Stomach smooth muscle (tissue), 2 donors: ENCODE data around the gene ZBED5.
"Not testable (repeated sequence)": the region's sequence is repeated elsewhere in the genome, so short reads cannot be mapped to it uniquely, and the experiment has no call there.

Experiments
- H3K27ac ChIP-seq: one replicate; pipeline ENCODE4 v1.7.0; 2013; ENCODE audit warnings: mild to moderate bottlenecking, low read length, inconsistent platforms
- H3K27me3 ChIP-seq, 2 donors: one replicate each; pipeline ENCODE4 v1.7.0; 2013; ENCODE audit warnings: low read length in 2 of 2; ENCODE audit not compliant: insufficient read depth in 2 of 2, control insufficient read depth in 1 of 2
- H3K36me3 ChIP-seq, 2 donors: one replicate each; pipeline ENCODE4 v1.7.0; 2013; ENCODE audit warnings: low read length in 2 of 2; ENCODE audit not compliant: control insufficient read depth in 2 of 2, insufficient read depth in 2 of 2
- H3K4me1 ChIP-seq: one replicate; pipeline ENCODE4 v1.7.0; 2013; ENCODE audit warnings: low read length; ENCODE audit not compliant: control insufficient read depth, insufficient read depth
- H3K4me3 ChIP-seq, 2 donors: one replicate each; pipeline ENCODE4 v1.7.0; 2013; ENCODE audit warnings: low read length in 2 of 2
- H3K9ac ChIP-seq, 2 donors: one replicate each; pipeline ENCODE4 v1.7.0; 2013; ENCODE audit warnings: low read length in 2 of 2, mild to moderate bottlenecking in 1 of 2
- H3K9me3 ChIP-seq, 2 donors: one replicate each; pipeline ENCODE4 v1.7.0; 2013; ENCODE audit warnings: low read length in 2 of 2; ENCODE audit not compliant: control insufficient read depth in 2 of 2
- donor health status: healthy.
- donor health status: Pancreatic carcinoma.

The ZBED5 gene

GRCh38 chr11:10838083-10838482 lies 19.8 kb downstream of the ZBED5 start:
- Histone ChIP-seq H3K27ac (no peak overlapping the region), H3K27me3 (no peaks in the 10 kb centered on the region), H3K4me3 (no peak overlapping the region), H3K9me3 (no peaks in the 10 kb centered on the region), H3K9ac (no peak overlapping the region), H3K4me1 (no peaks in the 10 kb centered on the region), H3K36me3 (no peaks in the 10 kb centered on the region)

GRCh38 chr11:10836884-10837283 lies 21.0 kb downstream of the ZBED5 start:
- not testable (repeated sequence) for H3K36me3 ChIP-seq, H3K9ac ChIP-seq, H3K4me1 ChIP-seq, H3K27me3 ChIP-seq, H3K4me3 ChIP-seq, H3K9me3 ChIP-seq, H3K27ac ChIP-seq

GRCh38 chr11:10829139-10829538 lies 28.7 kb downstream of the ZBED5 start:
- Histone ChIP-seq H3K4me3 (no peak overlapping the region), H3K27ac (no peak overlapping the region), H3K9me3 (no peaks in the 10 kb centered on the region), H3K9ac (no peak overlapping the region), H3K4me1 (no peaks in the 10 kb centered on the region), H3K27me3 (no peaks in the 10 kb centered on the region), H3K36me3 (no peaks in the 10 kb centered on the region)

GRCh38 chr11:10828402-10828801 lies 29.5 kb downstream of the ZBED5 start:
- Histone ChIP-seq H3K27me3 (no peaks in the 10 kb centered on the region), H3K4me3 (no peak overlapping the region), H3K9ac (no peak overlapping the region), H3K9me3 (no peaks in the 10 kb centered on the region), H3K4me1 (no peaks in the 10 kb centered on the region), H3K27ac (no peak overlapping the region), H3K36me3 (no peaks in the 10 kb centered on the region)

GRCh38 chr11:10824888-10825287 lies 33.0 kb downstream of the ZBED5 start:
- Histone ChIP-seq H3K9ac (no peak overlapping the region), H3K27ac (no peak overlapping the region), H3K4me3 (no peak overlapping the region), H3K9me3 (no peaks in the 10 kb centered on the region), H3K27me3 (no peaks in the 10 kb centered on the region), H3K36me3 (no peaks in the 10 kb centered on the region), H3K4me1 (no peaks in the 10 kb centered on the region)

GRCh38 chr11:10823152-10823579 lies 34.7 kb downstream of the ZBED5 start:
- no peaks in the 10 kb centered on the region for H3K27me3 ChIP-seq
- H3K27ac ChIP-seq = no peak overlapping the region
- H3K4me3 ChIP-seq = no peak overlapping the region
- no peaks in the 10 kb centered on the region for H3K36me3 ChIP-seq
- H3K9me3 ChIP-seq = no peaks in the 10 kb centered on the region
- H3K4me1 ChIP-seq = no peaks in the 10 kb centered on the region
- no peak overlapping the region for H3K9ac ChIP-seq

GRCh38 chr11:10822491-10822890 lies 35.4 kb downstream of the ZBED5 start:
- H3K27me3 ChIP-seq, H3K9ac ChIP-seq, H3K4me3 ChIP-seq, H3K36me3 ChIP-seq, H3K4me1 ChIP-seq, H3K27ac ChIP-seq, H3K9me3 ChIP-seq: not testable (repeated sequence)

- Histone ChIP-seq H3K9me3 (no peaks in the 10 kb centered on the region), H3K9ac (no peak overlapping the region), H3K4me1 (no peaks in the 10 kb centered on the region), H3K27ac (no peak overlapping the region), H3K27me3 (no peaks in the 10 kb centered on the region), H3K4me3 (no peak overlapping the region), H3K36me3 (no peaks in the 10 kb centered on the region)
Observed at GRCh38 chr11:10818594-10818993, 39.3 kb downstream of the ZBED5 start.

GRCh38 chr11:10813945-10814344 lies 43.9 kb downstream of the ZBED5 start:
- H3K9me3 ChIP-seq = no peaks in the 10 kb centered on the region
- H3K9ac ChIP-seq = no peak overlapping the region
- H3K36me3 ChIP-seq = no peaks in the 10 kb centered on the region
- no peak overlapping the region for H3K27ac ChIP-seq
- no peak overlapping the region for H3K4me3 ChIP-seq
- H3K27me3 ChIP-seq = no peaks in the 10 kb centered on the region
- H3K4me1 ChIP-seq = no peaks in the 10 kb centered on the region

GRCh38 chr11:10809373-10810160 lies 48.3 kb downstream of the ZBED5 start:
- Histone ChIP-seq H3K27ac (peak overlapping the region; percentile 96), H3K9me3 (no peaks in the 10 kb centered on the region)

GRCh38 chr11:10808553-10809372 lies 49.1 kb downstream of the ZBED5 start, which contains the start of gene EIF4G2:
EIF4G2 (minus strand) TSS chr11:10808926.
- Histone ChIP-seq H3K9me3 (no peaks in the 10 kb centered on the region), H3K27ac (peak within 1 kb of the TSS; percentile 96), H3K4me1 (peaks cover 16% of the 10 kb centered on the region), H3K4me3 (peak within 1 kb of the TSS; percentile 98 to 99), H3K9ac (peak within 1 kb of the TSS; percentile 96 to 99), H3K27me3 (no peaks in the 10 kb centered on the region), H3K36me3 (peaks cover 23 to 31% of the 10 kb centered on the region in 2 donors)

More at GRCh38 chr11:10809373-10810160, 48.3 kb downstream of the ZBED5 start:
- Histone ChIP-seq H3K9ac (peak overlapping the region; percentile 93 to 94), H3K4me1 (peaks cover 16% of the 10 kb centered on the region), H3K27me3 (no peaks in the 10 kb centered on the region), H3K4me3 (peak overlapping the region; percentile 89 to 99), H3K36me3 (peaks cover 16 to 23% of the 10 kb centered on the region in 2 donors)
